HG03108 (cell line): ENCODE measurements around the gene CA11.

Experiments used
- ATAC-seq: cut with Tn5 transposase; IDR thresholded peaks from one replicate; pipeline ENCODE4 v1.9.1; 2021; ENCODE audit warnings: moderate library complexity; ENCODE audit not compliant: unreplicated experiment

CA11 gene

GRCh38 chr19:48588670-48589401 is 57.2 kb downstream of the CA11 start:
- ATAC-seq, result no peak
